ENCODE data around the gene PARPBP. TPM values are rescaled to one million over a fixed set of nuclear protein-coding genes. Genes with fewer than 3 reads are reported as not detected.
"Not testable (repeated sequence)": the region's sequence is repeated elsewhere in the genome, so short reads cannot be mapped to it uniquely, and the experiment has no call there.

Gene PARPBP
- polyA plus RNA-seq, 1 donor from 2014 or later, result 6.3 TPM

DNA sequence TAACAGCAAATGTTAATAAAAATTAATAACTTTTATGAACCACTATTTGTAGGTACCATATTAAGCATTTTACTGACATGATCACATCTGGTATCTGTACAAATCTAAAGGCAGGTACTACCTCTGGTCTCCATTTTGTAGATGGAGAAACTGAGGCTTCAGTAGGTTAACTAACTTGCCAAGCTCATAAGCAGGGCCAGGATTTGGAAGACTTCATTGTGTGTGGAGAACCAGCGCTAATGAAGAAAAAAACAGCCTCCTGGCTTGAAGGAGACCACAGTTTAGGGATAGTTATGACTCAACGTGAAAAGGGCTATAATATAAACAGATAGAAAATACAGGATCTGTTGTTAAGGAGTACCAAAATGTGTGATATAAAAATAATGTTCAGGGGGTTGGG lies 1.1 kb upstream of the PARPBP start:
- Histone ChIP-seq H3K9me2 (ENCODE audit: insufficient read depth, low read length) (no peaks in the 10 kb centered on the region), H3F3A (ENCODE audit: insufficient read depth, low read length, poor library complexity, severe bottlenecking) (no peaks in the 10 kb centered on the region), H3K36me3 (ENCODE audit: insufficient read depth, low read length) (no peaks in the 10 kb centered on the region), H3K9ac (ENCODE audit: low read length) (no peak overlapping the region), H3K4me2 (ENCODE audit: low read length) (no peak overlapping the region), H3K79me2 (replicated peaks; ENCODE audit: insufficient read depth, low read length) (peaks cover 14% of the 10 kb centered on the region), H2AFZ (ENCODE audit: low read depth, low read length) (no peak overlapping the region), H4K20me1 (ENCODE audit: insufficient read depth) (no peaks in the 10 kb centered on the region), H3K27ac (ENCODE audit: low read length) (no peak overlapping the region), H3K27me3 (ENCODE audit: insufficient read depth, low read depth, low read length) (no peaks in the 10 kb centered on the region), H3K9me3 (ENCODE audit: low read length) (no peaks in the 10 kb centered on the region), H3K4me3 (ENCODE audit: low read length) (peak overlapping the region; percentile 83)
- no peak for TF ChIP-seq RAD21 (conservative IDR thresholded peaks at IDR 0.05)
- no peak for TF ChIP-seq POLR2AphosphoS5 (IDR thresholded peaks at IDR 0.05)
- TF ChIP-seq SMC3 (conservative IDR thresholded peaks at IDR 0.05; ENCODE audit: poor library complexity), result no peak
- no peak for TF ChIP-seq MXI1 (conservative IDR thresholded peaks at IDR 0.05; ENCODE audit: poor library complexity, severe bottlenecking)
- TF ChIP-seq TAF1 (IDR thresholded peaks at IDR 0.05; ENCODE audit: low read depth), result no peak

DNA sequence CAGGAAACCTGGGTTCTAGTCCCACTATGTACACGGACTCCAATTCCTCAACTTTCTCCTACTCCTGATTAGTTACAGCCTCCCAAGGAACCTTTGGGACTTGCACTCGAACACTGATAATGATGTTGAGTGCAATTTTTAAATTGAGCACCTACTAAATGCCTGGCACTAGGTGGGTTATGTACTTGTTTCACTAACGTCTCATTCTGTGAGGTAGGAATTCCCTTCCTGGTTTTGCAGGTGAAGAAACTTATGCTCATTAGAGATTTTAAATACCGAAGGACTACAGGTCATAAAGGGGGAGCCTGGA lies 536 bp downstream of the PARPBP start:
- Histone ChIP-seq H3F3A (ENCODE audit: insufficient read depth, low read length, poor library complexity, severe bottlenecking) (no peaks in the 10 kb centered on the region), H3K9ac (ENCODE audit: low read length) (peak overlapping the region; percentile 73), H3K9me3 (ENCODE audit: low read length) (no peaks in the 10 kb centered on the region), H3K27ac (ENCODE audit: low read length) (no peak overlapping the region), H3K79me2 (replicated peaks; ENCODE audit: insufficient read depth, low read length) (peaks cover 14% of the 10 kb centered on the region), H2AFZ (ENCODE audit: low read depth, low read length) (peak overlapping the region; percentile 73), H3K4me2 (ENCODE audit: low read length) (peak overlapping the region; percentile 54), H3K9me2 (ENCODE audit: insufficient read depth, low read length) (no peaks in the 10 kb centered on the region), H4K20me1 (ENCODE audit: insufficient read depth) (no peaks in the 10 kb centered on the region), H3K36me3 (ENCODE audit: insufficient read depth, low read length) (no peaks in the 10 kb centered on the region), H3K27me3 (ENCODE audit: insufficient read depth, low read depth, low read length) (no peaks in the 10 kb centered on the region), H3K4me3 (ENCODE audit: low read length) (peak overlapping the region; percentile 83)
- TF ChIP-seq RAD21 (conservative IDR thresholded peaks at IDR 0.05) (no peak), MXI1 (conservative IDR thresholded peaks at IDR 0.05; ENCODE audit: poor library complexity, severe bottlenecking) (no peak), EP300 (conservative IDR thresholded peaks at IDR 0.05; ENCODE audit: poor library complexity, severe bottlenecking) (no peak), EZH2 (IDR thresholded peaks at IDR 0.05; ENCODE audit: borderline replicate concordance, insufficient read depth, low read length, poor library complexity, severe bottlenecking) (no peak)
- TF ChIP-seq, protein P1, sequence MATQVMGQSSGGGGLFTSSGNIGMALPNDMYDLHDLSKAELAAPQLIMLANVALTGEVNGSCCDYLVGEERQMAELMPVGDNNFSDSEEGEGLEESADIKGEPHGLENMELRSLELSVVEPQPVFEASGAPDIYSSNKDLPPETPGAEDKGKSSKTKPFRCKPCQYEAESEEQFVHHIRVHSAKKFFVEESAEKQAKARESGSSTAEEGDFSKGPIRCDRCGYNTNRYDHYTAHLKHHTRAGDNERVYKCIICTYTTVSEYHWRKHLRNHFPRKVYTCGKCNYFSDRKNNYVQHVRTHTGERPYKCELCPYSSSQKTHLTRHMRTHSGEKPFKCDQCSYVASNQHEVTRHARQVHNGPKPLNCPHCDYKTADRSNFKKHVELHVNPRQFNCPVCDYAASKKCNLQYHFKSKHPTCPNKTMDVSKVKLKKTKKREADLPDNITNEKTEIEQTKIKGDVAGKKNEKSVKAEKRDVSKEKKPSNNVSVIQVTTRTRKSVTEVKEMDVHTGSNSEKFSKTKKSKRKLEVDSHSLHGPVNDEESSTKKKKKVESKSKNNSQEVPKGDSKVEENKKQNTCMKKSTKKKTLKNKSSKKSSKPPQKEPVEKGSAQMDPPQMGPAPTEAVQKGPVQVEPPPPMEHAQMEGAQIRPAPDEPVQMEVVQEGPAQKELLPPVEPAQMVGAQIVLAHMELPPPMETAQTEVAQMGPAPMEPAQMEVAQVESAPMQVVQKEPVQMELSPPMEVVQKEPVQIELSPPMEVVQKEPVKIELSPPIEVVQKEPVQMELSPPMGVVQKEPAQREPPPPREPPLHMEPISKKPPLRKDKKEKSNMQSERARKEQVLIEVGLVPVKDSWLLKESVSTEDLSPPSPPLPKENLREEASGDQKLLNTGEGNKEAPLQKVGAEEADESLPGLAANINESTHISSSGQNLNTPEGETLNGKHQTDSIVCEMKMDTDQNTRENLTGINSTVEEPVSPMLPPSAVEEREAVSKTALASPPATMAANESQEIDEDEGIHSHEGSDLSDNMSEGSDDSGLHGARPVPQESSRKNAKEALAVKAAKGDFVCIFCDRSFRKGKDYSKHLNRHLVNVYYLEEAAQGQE (IDR thresholded peaks at IDR 0.05; ENCODE audit: borderline replicate concordance), result no peak

DNA sequence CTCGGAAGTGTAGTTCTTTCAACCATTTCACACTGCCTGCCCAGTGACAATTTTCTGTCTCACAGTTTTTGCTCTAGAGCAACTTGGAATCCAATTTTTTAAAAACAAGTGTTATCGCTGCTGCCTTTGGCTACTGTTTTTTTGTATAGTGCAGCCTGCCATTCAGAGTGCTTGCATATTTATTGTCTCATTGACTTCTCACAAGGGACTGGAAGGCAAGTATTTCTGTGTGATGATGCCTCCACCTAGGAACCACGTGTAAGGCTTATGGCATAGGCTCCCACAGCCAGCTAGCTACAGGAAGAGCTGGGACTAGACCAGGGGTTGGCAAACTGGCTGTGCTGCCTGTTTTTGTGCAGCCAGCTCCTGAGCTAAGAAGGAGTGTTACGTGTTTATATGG lies 903 bp downstream of the PARPBP start:
- no peaks in the 10 kb centered on the region for H4K20me1 ChIP-seq (ENCODE audit: insufficient read depth)
- peak overlapping the region; percentile 54 for H3K4me2 ChIP-seq (ENCODE audit: low read length)
- no peaks in the 10 kb centered on the region for H3K27me3 ChIP-seq (ENCODE audit: insufficient read depth, low read depth, low read length)
- H3F3A ChIP-seq (ENCODE audit: insufficient read depth, low read length, poor library complexity, severe bottlenecking), result no peaks in the 10 kb centered on the region
- H3K36me3 ChIP-seq (ENCODE audit: insufficient read depth, low read length), result no peaks in the 10 kb centered on the region
- no peak overlapping the region for H2AFZ ChIP-seq (ENCODE audit: low read depth, low read length)
- H3K79me2 ChIP-seq (replicated peaks; ENCODE audit: insufficient read depth, low read length), result peaks cover 14% of the 10 kb centered on the region
- TF ChIP-seq MXI1 (conservative IDR thresholded peaks at IDR 0.05; ENCODE audit: poor library complexity, severe bottlenecking) (no peak), RAD21 (conservative IDR thresholded peaks at IDR 0.05) (no peak), SMC3 (conservative IDR thresholded peaks at IDR 0.05; ENCODE audit: poor library complexity) (no peak), EP300 (conservative IDR thresholded peaks at IDR 0.05; ENCODE audit: poor library complexity, severe bottlenecking) (no peak), EZH2 (IDR thresholded peaks at IDR 0.05; ENCODE audit: borderline replicate concordance, insufficient read depth, low read length, poor library complexity, severe bottlenecking) (no peak), POLR2AphosphoS5 (IDR thresholded peaks at IDR 0.05) (no peak), TAF1 (IDR thresholded peaks at IDR 0.05; ENCODE audit: low read depth) (no peak)
- TF ChIP-seq, protein P1 (IDR thresholded peaks at IDR 0.05; ENCODE audit: borderline replicate concordance), result no peak
- TF ChIP-seq, protein P2, sequence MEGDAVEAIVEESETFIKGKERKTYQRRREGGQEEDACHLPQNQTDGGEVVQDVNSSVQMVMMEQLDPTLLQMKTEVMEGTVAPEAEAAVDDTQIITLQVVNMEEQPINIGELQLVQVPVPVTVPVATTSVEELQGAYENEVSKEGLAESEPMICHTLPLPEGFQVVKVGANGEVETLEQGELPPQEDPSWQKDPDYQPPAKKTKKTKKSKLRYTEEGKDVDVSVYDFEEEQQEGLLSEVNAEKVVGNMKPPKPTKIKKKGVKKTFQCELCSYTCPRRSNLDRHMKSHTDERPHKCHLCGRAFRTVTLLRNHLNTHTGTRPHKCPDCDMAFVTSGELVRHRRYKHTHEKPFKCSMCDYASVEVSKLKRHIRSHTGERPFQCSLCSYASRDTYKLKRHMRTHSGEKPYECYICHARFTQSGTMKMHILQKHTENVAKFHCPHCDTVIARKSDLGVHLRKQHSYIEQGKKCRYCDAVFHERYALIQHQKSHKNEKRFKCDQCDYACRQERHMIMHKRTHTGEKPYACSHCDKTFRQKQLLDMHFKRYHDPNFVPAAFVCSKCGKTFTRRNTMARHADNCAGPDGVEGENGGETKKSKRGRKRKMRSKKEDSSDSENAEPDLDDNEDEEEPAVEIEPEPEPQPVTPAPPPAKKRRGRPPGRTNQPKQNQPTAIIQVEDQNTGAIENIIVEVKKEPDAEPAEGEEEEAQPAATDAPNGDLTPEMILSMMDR (IDR thresholded peaks at IDR 0.05; ENCODE audit: poor library complexity, severe bottlenecking), result no peak
- peak overlapping the region; percentile 83 for H3K4me3 ChIP-seq (ENCODE audit: low read length)
- H3K9me2 ChIP-seq (ENCODE audit: insufficient read depth, low read length), result no peaks in the 10 kb centered on the region
- no peak overlapping the region for H3K9ac ChIP-seq (ENCODE audit: low read length)
- no peaks in the 10 kb centered on the region for H3K9me3 ChIP-seq (ENCODE audit: low read length)
- H3K27ac ChIP-seq (ENCODE audit: low read length), result no peak overlapping the region

DNA sequence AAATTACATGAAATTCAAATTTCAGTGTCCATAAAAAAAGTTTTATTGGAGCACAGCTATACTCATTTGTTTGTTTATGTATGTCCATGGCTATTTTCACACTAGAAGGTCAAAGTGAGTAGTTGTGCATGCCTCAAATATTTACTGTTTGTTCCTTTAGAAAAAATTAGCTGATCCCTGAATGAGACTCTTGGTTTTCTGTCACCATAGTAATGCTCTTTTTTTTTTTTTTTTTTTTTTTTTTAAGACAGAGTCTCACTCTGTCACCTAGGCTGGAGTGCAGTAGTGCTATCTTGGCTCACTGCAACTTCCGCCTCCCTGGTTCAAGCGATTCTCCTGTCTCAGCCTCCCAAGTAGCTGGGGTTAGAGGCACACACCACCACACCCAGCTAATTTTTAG lies 1.3 kb downstream of the PARPBP start:
- H3K9me3 ChIP-seq (ENCODE audit: low read length); H3K27me3 ChIP-seq (ENCODE audit: insufficient read depth, low read depth, low read length); H4K20me1 ChIP-seq (ENCODE audit: insufficient read depth); H3K4me2 ChIP-seq (ENCODE audit: low read length); H2AFZ ChIP-seq (ENCODE audit: low read depth, low read length); H3K36me3 ChIP-seq (ENCODE audit: insufficient read depth, low read length); H3K4me3 ChIP-seq (ENCODE audit: low read length); H3K9ac ChIP-seq (ENCODE audit: low read length); H3K9me2 ChIP-seq (ENCODE audit: insufficient read depth, low read length); H3K27ac ChIP-seq (ENCODE audit: low read length); H3F3A ChIP-seq (ENCODE audit: insufficient read depth, low read length, poor library complexity, severe bottlenecking): not testable (repeated sequence)
- H3K79me2 ChIP-seq (replicated peaks; ENCODE audit: insufficient read depth, low read length), result peaks cover 14% of the 10 kb centered on the region
